H1 (cell line): ENCODE measurements around the gene ZNF597. TPM values are rescaled to one million over a fixed set of nuclear protein-coding genes. Genes with fewer than 3 reads are reported as not detected.
A peak's percentile ranks its signal among the peaks of the same experiment; 100 is the strongest.

Experiments used
- CTCF ChIA-PET: fragments of 300-600 bp; sonication (Branson Sonifier 250); formaldehyde crosslinking; loops from one replicate; lab custom pipeline; 2021; ENCODE audit not compliant: partially characterized antibody; lab: Charles Lee
- POLR2A ChIA-PET: fragments of 300-600 bp; sonication (Branson Sonifier 250); formaldehyde crosslinking; loops from one replicate; lab custom pipeline; 2021; ENCODE audit warnings: inconsistent platforms; ENCODE audit not compliant: partially characterized antibody; lab: Charles Lee
- DNase-seq, 2 experiments: peaks; one replicate each; pipeline versions ENCODE4 v3.0.0 to v3.0.0-alpha.2; 2010 to 2022; ENCODE audit warnings: low spot score in 2 of 2, low read depth in 1 of 2, mixed read lengths in 1 of 2
- FAIRE-seq: peaks from 2 replicates; lab custom pipeline; 2011; peaks lifted over from hg19 to GRCh38; lab: Jason Lieb, UNC
- H2AFZ ChIP-seq: 2 replicates; pipeline ENCODE4 v1.8.1; 2012; ENCODE audit warnings: low read length, inconsistent platforms
- H2AK5ac ChIP-seq: 2 replicates; pipeline ENCODE4 v1.6.1; 2013; ENCODE audit warnings: low read depth, low read length
- H2BK120ac ChIP-seq: replicated peaks from 2 replicates; pipeline ENCODE3; 2013; ENCODE audit warnings: low read depth, low read length, inconsistent platforms
- H2BK12ac ChIP-seq: 2 replicates; pipeline ENCODE4 v1.6.1; 2013; ENCODE audit warnings: low read depth, low read length
- H2BK15ac ChIP-seq: 2 replicates; pipeline ENCODE4 v1.6.1; 2013; ENCODE audit warnings: low read length
- H2BK20ac ChIP-seq: 2 replicates; pipeline ENCODE4 v1.6.1; 2013; ENCODE audit warnings: low read length
- H2BK5ac ChIP-seq: 2 replicates; pipeline ENCODE4 v1.6.1; 2013; ENCODE audit warnings: low read depth, low read length
- H3K14ac ChIP-seq: 2 replicates; pipeline ENCODE4 v1.6.1; 2013; ENCODE audit warnings: inconsistent platforms; ENCODE audit not compliant: insufficient read length
- H3K18ac ChIP-seq: 2 replicates; pipeline ENCODE4 v1.6.1; 2013; ENCODE audit warnings: low read length; ENCODE audit errors: extremely low read depth
- H3K23ac ChIP-seq: 2 replicates; pipeline ENCODE4 v1.6.1; 2013; ENCODE audit warnings: inconsistent platforms; ENCODE audit not compliant: insufficient read length
- H3K23me2 ChIP-seq: 2 replicates; pipeline ENCODE4 v1.6.1; 2013; ENCODE audit warnings: low read depth, low read length
- H3K27ac ChIP-seq: 2 replicates; pipeline ENCODE4 v1.6.1; 2011; ENCODE audit warnings: low read depth, low read length, inconsistent platforms
- H3K27me3 ChIP-seq, 4 experiments: replicated peaks in 1 of 4; 1 replicate in 1 of 4; 2 replicates in 3 of 4; pipeline versions ENCODE4 v1.6.1 to v1.8.1; 2011 to 2013; ENCODE audit warnings: low read length in 3 of 4, mild to moderate bottlenecking in 3 of 4, inconsistent platforms in 2 of 4, mixed read lengths in 2 of 4, moderate library complexity in 1 of 4; ENCODE audit not compliant: control insufficient read depth in 3 of 4, insufficient read depth in 3 of 4; ENCODE audit errors: extremely low read depth in 1 of 4
- H3K36me3 ChIP-seq, 4 experiments: 2 replicates each; pipeline versions ENCODE4 v1.6.1 to v1.8.1; 2011 to 2013; ENCODE audit warnings: mild to moderate bottlenecking in 4 of 4, low read length in 3 of 4, moderate library complexity in 2 of 4, control low read depth in 1 of 4, inconsistent platforms in 1 of 4; ENCODE audit not compliant: insufficient read depth in 4 of 4, control insufficient read depth in 2 of 4
- H3K4ac ChIP-seq: replicated peaks from 2 replicates; pipeline ENCODE3; 2013; ENCODE audit warnings: low read length, low read depth, mixed read lengths, inconsistent platforms; ENCODE audit not compliant: insufficient read length
- H3K4me1 ChIP-seq, 4 experiments: replicated peaks in 1 of 4; 1 replicate in 1 of 4; 2 replicates in 3 of 4; pipeline versions ENCODE4 v1.6.1 to v1.8.1; 2011 to 2013; ENCODE audit warnings: low read length in 3 of 4, inconsistent platforms in 2 of 4, mixed read lengths in 1 of 4; ENCODE audit not compliant: insufficient read depth in 4 of 4, control insufficient read depth in 3 of 4
- H3K4me2 ChIP-seq, 2 experiments: 2 replicates each; pipeline versions ENCODE4 v1.6.1 to v1.8.1; 2011 to 2013; ENCODE audit warnings: low read depth in 2 of 2, low read length in 2 of 2, control low read depth in 1 of 2, inconsistent platforms in 1 of 2, mild to moderate bottlenecking in 1 of 2; ENCODE audit not compliant: insufficient read depth in 1 of 2
- H3K4me3 ChIP-seq, 4 experiments: fragments of 200-600, 300-600 bp in 1 of 4; sonication (generic), shearing (Covaris generic), sonication (Bioruptor Twin) in 1 of 4; 2 replicates each; pipeline versions ENCODE4 v1.5.1 to v1.8.1; 2011 to 2016; ENCODE audit warnings: low read length in 4 of 4, low read depth in 3 of 4, control low read depth in 2 of 4, inconsistent platforms in 2 of 4, mild to moderate bottlenecking in 2 of 4, mixed read lengths in 1 of 4, moderate library complexity in 1 of 4; ENCODE audit not compliant: insufficient read depth in 2 of 4; ENCODE audit errors: extremely low read depth in 1 of 4
- H3K56ac ChIP-seq: replicated peaks from 2 replicates; pipeline ENCODE3; 2013; ENCODE audit warnings: low read depth, mild to moderate bottlenecking, mixed read lengths, low read length, inconsistent platforms; ENCODE audit not compliant: insufficient read length
- H3K79me1 ChIP-seq: 2 replicates; pipeline ENCODE4 v1.6.1; 2013; ENCODE audit warnings: low read depth, low read length, control low read depth
- H3K79me2 ChIP-seq, 2 experiments: 2 replicates each; pipeline versions ENCODE4 v1.6.1 to v1.8.1; 2012 to 2013; ENCODE audit warnings: low read length in 2 of 2, mild to moderate bottlenecking in 2 of 2, inconsistent platforms in 1 of 2; ENCODE audit not compliant: insufficient read depth in 2 of 2, control insufficient read depth in 1 of 2
- H3K9ac ChIP-seq, 4 experiments: replicated peaks in 1 of 4; 1 replicate in 1 of 4; 2 replicates in 3 of 4; pipeline versions ENCODE4 v1.6.1 to v1.8.1; 2011 to 2013; ENCODE audit warnings: low read depth in 3 of 4, low read length in 3 of 4, control low read depth in 2 of 4, mild to moderate bottlenecking in 2 of 4, moderate library complexity in 2 of 4, inconsistent platforms in 1 of 4; ENCODE audit errors: extremely low read depth in 1 of 4
- H3K9me3 ChIP-seq, 2 experiments: 2 replicates each; pipeline versions ENCODE4 v1.6.1 to v1.8.1; 2012 to 2013; ENCODE audit warnings: mild to moderate bottlenecking in 2 of 2, moderate library complexity in 2 of 2, control low read depth in 1 of 2, inconsistent platforms in 1 of 2, low read depth in 1 of 2, low read length in 1 of 2, mixed read lengths in 1 of 2; ENCODE audit not compliant: insufficient read depth in 2 of 2
- H4K20me1 ChIP-seq, 2 experiments: replicated peaks in 1 of 2; 2 replicates each; pipeline versions ENCODE3 to v1.8.1; 2011 to 2013; ENCODE audit warnings: inconsistent platforms in 2 of 2, low read length in 2 of 2, mild to moderate bottlenecking in 1 of 2; ENCODE audit not compliant: insufficient read depth in 2 of 2, control insufficient read depth in 1 of 2
- H4K5ac ChIP-seq: 2 replicates; pipeline ENCODE4 v1.6.1; 2013; ENCODE audit warnings: low read length, low read depth, mixed read lengths, inconsistent platforms; ENCODE audit not compliant: insufficient read length
- H4K8ac ChIP-seq: 2 replicates; pipeline ENCODE4 v1.8.0; 2013; ENCODE audit warnings: mild to moderate bottlenecking, moderate library complexity, low read length, inconsistent platforms; ENCODE audit not compliant: insufficient read depth; ENCODE audit errors: extremely low read depth
- H4K91ac ChIP-seq: replicated peaks from 2 replicates; pipeline ENCODE3; 2013; ENCODE audit warnings: low read length, mixed read lengths, inconsistent platforms; ENCODE audit not compliant: insufficient read length
- CTCF ChIP-seq, 3 experiments: IDR thresholded peaks; 1 replicate in 2 of 3; 2 replicates in 1 of 3; pipeline versions ENCODE4 v1.5.1 to v1.6.1; 2011; ENCODE audit warnings: low read length in 3 of 3, mild to moderate bottlenecking in 3 of 3, inconsistent platforms in 2 of 3, low read depth in 1 of 3, moderate library complexity in 1 of 3; ENCODE audit not compliant: insufficient read depth in 1 of 3; ENCODE audit errors: control extremely low read depth in 1 of 3
- MAFK ChIP-seq: IDR thresholded peaks from 2 replicates; pipeline ENCODE4 v1.6.1; 2012; ENCODE audit warnings: low read depth, mild to moderate bottlenecking, improper control_type of control experiment, low read length
- RAD21 ChIP-seq, 2 experiments: IDR thresholded peaks in 1 of 2; conservative IDR thresholded peaks in 1 of 2; 2 replicates each; pipeline ENCODE4 v1.6.1; 2011; ENCODE audit warnings: low read depth in 2 of 2, low read length in 2 of 2, improper control_type of control experiment in 1 of 2, inconsistent platforms in 1 of 2, mild to moderate bottlenecking in 1 of 2, moderate library complexity in 1 of 2
- whole genome bisulfite sequencing, 2 experiments: shearing (Covaris generic) in 1 of 2; methylation state at CpG; one replicate each; pipeline versions ENCODE4 v1.1.6 to v1.1.7; 2013 to 2015; ENCODE audit warnings: low lambda C conversion rate in 2 of 2, mixed read lengths in 2 of 2, inconsistent platforms in 1 of 2, low coverage in 1 of 2, missing lambda C conversion rate in 1 of 2; ENCODE audit not compliant: insufficient replicate concordance in 2 of 2, insufficient coverage in 1 of 2, insufficient read length in 1 of 2; ENCODE audit errors: extremely low coverage in 1 of 2, missing lambda C conversion rate in 1 of 2; 5-methylcytosine and 5-hydroxymethylcytosine counted together
- polyA plus RNA-seq, 7 experiments: library from polyadenylated mRNA; depleted of rRNA in 3 of 7; stranded (reverse) in 5 of 7; unstranded in 2 of 7; fragments of >200 nt in 5 of 7; fragments of 200-250 nt in 2 of 7; gene quantifications; 1 replicate in 5 of 7; 2 replicates in 1 of 7; 4 replicates in 1 of 7; pipeline versions ENCODE4 v1.2.1 to v1.2.3, GENCODE V29; 2011 to 2013; ENCODE audit warnings: missing spikeins in 2 of 7, mixed read lengths in 2 of 7
- total RNA-seq: library from RNA; stranded (reverse); fragmentation: NEBNext Ultra II Directional; extraction: Animal tissue kit (Norgen Biotek cat#: 25700); gene quantifications from 2 replicates; pipeline ENCODE4 v1.2.1, GENCODE V29; 2021

ZNF597 gene
- total and polyA plus RNA-seq, 2 of the 8 experiments (the other 6 are each of a cell fraction or from before 2014, with no cell fraction given) = 0.68 to 2.6 TPM

GRCh38 chr16:3490911-3491629 is 47.8 kb upstream of the ZNF597 start:
- H2BK12ac ChIP-seq = no peak overlapping the region
- no peaks in the 10 kb centered on the region for H3K79me1 ChIP-seq
- H3K9ac ChIP-seq = no peak overlapping the region
- no peak overlapping the region for H2BK120ac ChIP-seq
- H3K9me3 ChIP-seq = no peaks in the 10 kb centered on the region
- H3K4ac ChIP-seq = no peak overlapping the region
- H3K18ac ChIP-seq = no peak overlapping the region
- no peak for DNase-seq
- H3K23me2 ChIP-seq = no peaks in the 10 kb centered on the region
- no peak overlapping the region for H2BK5ac ChIP-seq
- peak; percentile 18 to 25 (median 20); a peak in 3 of 4 replicates for TF ChIP-seq CTCF (IDR thresholded peaks at IDR 0.05; ENCODE audit: control extremely low read depth in 1 of 3, insufficient read depth in 1 of 3, low read depth in 1 of 3, low read length in 3 of 3)
- peak; percentile 46 to 62; a peak in 3 of 4 replicates for TF ChIP-seq RAD21 (IDR thresholded peaks at IDR 0.05 in 1 of 2, conservative IDR thresholded peaks at IDR 0.05 in 1 of 2; ENCODE audit: low read depth in 2 of 2, low read length in 2 of 2)
- no peak for TF ChIP-seq MAFK
- no peak overlapping the region for H2BK15ac ChIP-seq
- H4K5ac ChIP-seq = no peak overlapping the region
- ChIA-PET POLR2A (interaction anchor here (1.2 to 1.4 kb wide), 2 partner anchors 8 to 17 kb away, joined by 3 read pairs; no protein-coding TSS in a partner anchor), CTCF (interaction anchor here (0.6 to 1.7 kb wide), 7 partner anchors 8 to 223 kb away, joined by 3 to 5 read pairs (median 4); no protein-coding TSS in a partner anchor)
- H3K4me3 ChIP-seq = no peak overlapping the region
- no peak overlapping the region for H2AFZ ChIP-seq
- H4K91ac ChIP-seq = no peak overlapping the region
- H3K27ac ChIP-seq = no peak overlapping the region
- H3K4me2 ChIP-seq = no peak overlapping the region
- H4K8ac ChIP-seq = no peak overlapping the region
- FAIRE-seq = no peak
- no peaks in the 10 kb centered on the region; a peak in 3 of 8 replicates for H3K36me3 ChIP-seq
- H3K56ac ChIP-seq = no peak overlapping the region
- no peak overlapping the region for H3K14ac ChIP-seq
- H2AK5ac ChIP-seq = no peak overlapping the region
- H3K4me1 ChIP-seq = no peaks in the 10 kb centered on the region
- 86% methylated on average over 17 of the region's 17 CpGs; no CpG with 5 or more reads in 1 of the 2 experiments for WGBS, 2 experiments
- H3K79me2 ChIP-seq = no peaks in the 10 kb centered on the region
- H3K23ac ChIP-seq = no peak overlapping the region
- H2BK20ac ChIP-seq = no peak overlapping the region
- no peaks in the 10 kb centered on the region for H3K27me3 ChIP-seq
- peaks cover under 1 to 2% of the 10 kb centered on the region in 2 experiments for H4K20me1 ChIP-seq
